Endothelial cell of umbilical vein (primary cell): Measurements from ENCODE around the gene RALBP1. TPM values are rescaled to one million over a fixed set of nuclear protein-coding genes. Genes with fewer than 3 reads are reported as not detected.

Experiments used
- BruUV-seq: library from RNA; stranded (reverse); fragments of 400-500 nt; replicated peaks from 2 replicates; lab custom pipeline; 2021; lab: Mats Ljungman, UMichigan
- CTCF ChIA-PET: fragments of 300-600, 350-600 bp; sonication (Branson Sonifier 250); formaldehyde crosslinking; loops from one replicate; lab custom pipeline; 2021; ENCODE audit warnings: antibody characterized with exemption, inconsistent platforms; lab: Charles Lee
- POLR2A ChIA-PET: fragments of 300-600, 350-600 bp; sonication (Branson Sonifier 250); formaldehyde crosslinking; loops from one replicate; lab custom pipeline; 2021; ENCODE audit warnings: antibody characterized with exemption, inconsistent platforms; lab: Charles Lee
- DNase-seq: peaks from one replicate; pipeline ENCODE4 v3.0.0-alpha.2; 2011; ENCODE audit warnings: low read depth, low spot score
- FAIRE-seq: peaks from 2 replicates; lab custom pipeline; 2011; peaks lifted over from hg19 to GRCh38; lab: Jason Lieb, UNC
- H2AFZ ChIP-seq: 2 replicates; pipeline ENCODE4 v1.6.0; 2012; ENCODE audit warnings: low read depth, low read length, control low read depth, inconsistent platforms
- H3K27ac ChIP-seq: 2 replicates; pipeline ENCODE4 v1.5.1; 2011; ENCODE audit warnings: low read depth, mild to moderate bottlenecking, control low read depth, low read length, moderate library complexity; ENCODE audit not compliant: insufficient read depth
- H3K27me3 ChIP-seq, 2 experiments: 2 replicates each; pipeline versions ENCODE4 v1.6.0 to v1.6.1; 2011; ENCODE audit warnings: low read length in 2 of 2, mixed read lengths in 1 of 2; ENCODE audit not compliant: control insufficient read depth in 2 of 2, insufficient read depth in 2 of 2
- H3K36me3 ChIP-seq, 2 experiments: 2 replicates in 1 of 2; 3 replicates in 1 of 2; pipeline ENCODE4 v1.5.1; 2011; ENCODE audit warnings: low read length in 2 of 2, mild to moderate bottlenecking in 1 of 2, moderate library complexity in 1 of 2; ENCODE audit not compliant: control insufficient read depth in 2 of 2, insufficient read depth in 2 of 2; ENCODE audit errors: extremely low read depth in 1 of 2
- H3K4me1 ChIP-seq: 3 replicates; pipeline ENCODE4 v1.5.1; 2011; ENCODE audit warnings: mild to moderate bottlenecking, low read length; ENCODE audit not compliant: control insufficient read depth, insufficient read depth; ENCODE audit errors: extremely low read depth
- H3K4me2 ChIP-seq: 2 replicates; pipeline ENCODE4 v1.6.1; 2011; ENCODE audit warnings: low read length, control low read depth, mixed read lengths; ENCODE audit not compliant: insufficient read depth
- H3K4me3 ChIP-seq, 3 experiments: fragments of 200-600 bp in 1 of 3; sonication (generic), shearing (Covaris generic) in 1 of 3; replicated peaks in 1 of 3; 2 replicates each; pipeline ENCODE4 v1.5.1; 2011 to 2016; ENCODE audit warnings: control low read depth in 3 of 3, low read length in 3 of 3, mild to moderate bottlenecking in 2 of 3, inconsistent platforms in 1 of 3, low read depth in 1 of 3, moderate library complexity in 1 of 3; ENCODE audit not compliant: insufficient read depth in 1 of 3
- H3K79me2 ChIP-seq: 2 replicates; pipeline ENCODE4 v1.6.0; 2012; ENCODE audit warnings: low read length, inconsistent platforms; ENCODE audit not compliant: control insufficient read depth, insufficient read depth
- H3K9ac ChIP-seq: replicated peaks from 2 replicates; pipeline ENCODE3; 2011; ENCODE audit warnings: low read length, control low read depth; ENCODE audit not compliant: insufficient read depth; ENCODE audit errors: extremely low read depth
- H3K9me1 ChIP-seq: replicated peaks from 3 replicates; pipeline ENCODE4 v1.6.0; 2011; ENCODE audit warnings: mild to moderate bottlenecking, low read length; ENCODE audit not compliant: control insufficient read depth, insufficient read depth; ENCODE audit errors: extremely low read depth
- H3K9me3 ChIP-seq: replicated peaks from 2 replicates; pipeline ENCODE4 v1.5.1; 2012; ENCODE audit warnings: low read length, inconsistent platforms; ENCODE audit not compliant: control insufficient read depth, insufficient read depth
- H4K20me1 ChIP-seq: replicated peaks from 2 replicates; pipeline ENCODE3; 2011; ENCODE audit warnings: mild to moderate bottlenecking, low read length; ENCODE audit not compliant: control insufficient read depth, insufficient read depth; ENCODE audit errors: extremely low read depth
- CTCF ChIP-seq, 2 donors: IDR thresholded peaks; 1 replicate in 1 of 2; 2 replicates in 1 of 2; pipeline ENCODE4 v1.5.1; 2011; ENCODE audit warnings: low read length in 2 of 2, mild to moderate bottlenecking in 2 of 2, moderate library complexity in 2 of 2, control low read depth in 1 of 2, inconsistent platforms in 1 of 2, low read depth in 1 of 2; ENCODE audit not compliant: insufficient read depth in 1 of 2; ENCODE audit errors: extremely low read depth in 1 of 2
- EZH2 ChIP-seq: IDR thresholded peaks from 2 replicates; pipeline ENCODE4 v1.6.1; 2012; ENCODE audit warnings: borderline replicate concordance, low read depth, mild to moderate bottlenecking, moderate library complexity, low read length, inconsistent platforms; ENCODE audit not compliant: severe bottlenecking
- FOS ChIP-seq: IDR thresholded peaks from 2 replicates; pipeline ENCODE4 v1.6.1; 2011; ENCODE audit warnings: mild to moderate bottlenecking, low read length, moderate library complexity, borderline replicate concordance; ENCODE audit not compliant: insufficient read depth
- GATA2 ChIP-seq: IDR thresholded peaks from 2 replicates; pipeline ENCODE4 v1.7.0; 2011; ENCODE audit warnings: low read depth, mild to moderate bottlenecking, moderate library complexity, mixed read lengths, low read length; ENCODE audit not compliant: insufficient read length, insufficient read depth
- JUN ChIP-seq: IDR thresholded peaks from 2 replicates; pipeline ENCODE4 v1.6.1; 2011; ENCODE audit warnings: borderline replicate concordance, low read depth; ENCODE audit not compliant: insufficient read length, insufficient read depth
- MAX ChIP-seq: IDR thresholded peaks from 2 replicates; pipeline ENCODE4 v1.6.1; 2011; ENCODE audit not compliant: insufficient read depth, insufficient read length
- MYC ChIP-seq: IDR thresholded peaks from one replicate; pipeline ENCODE4 v1.6.1; 2011; ENCODE audit warnings: mild to moderate bottlenecking, low read depth, low read length
- POLR2A ChIP-seq: IDR thresholded peaks from 2 replicates; pipeline ENCODE4 v1.6.1; 2012; ENCODE audit warnings: low read depth, mild to moderate bottlenecking, control low read depth, low read length
- POLR2AphosphoS5 ChIP-seq: IDR thresholded peaks from 2 replicates; pipeline ENCODE4 v1.6.1; 2012; ENCODE audit warnings: low read depth, mild to moderate bottlenecking, control low read depth, low read length, moderate library complexity; ENCODE audit not compliant: insufficient read depth
- dilution Hi-C: fragments of 300-500 bp; cut with MboI; formaldehyde crosslinking; loops from one replicate; pipeline ENCODE4 v1.15.0; 2019; ENCODE audit warnings: low sequenced_read_pairs; ENCODE audit not compliant: extremely low pct_ligation_motif_present
- intact Hi-C: fragments of 100-400 bp; cut with micrococcal nuclease; formaldehyde crosslinking; loops from one replicate; pipeline ENCODE4 v1.10.0; 2022
- polyA plus RNA-seq, 4 experiments: library from polyadenylated mRNA; depleted of rRNA in 3 of 4; stranded (reverse) in 3 of 4; unstranded in 1 of 4; fragments of >200 nt; gene quantifications; 2 replicates each; pipeline versions ENCODE4 v1.2.1 to v1.2.3, GENCODE V29; 2011 to 2012; ENCODE audit warnings: missing spikeins in 1 of 4
- total RNA-seq: library from RNA; stranded (reverse); gene quantifications from 2 replicates; pipeline ENCODE4 v1.2.3, GENCODE V29; 2021

The RALBP1 gene
- total and polyA plus RNA-seq, 2 donors (not counting 3 experiments of a cell fraction or from before 2014, with no cell fraction given), result 55.8 to 68.4 TPM

GRCh38 chr18:9433671-9434121, 41.6 kb upstream of the RALBP1 start:
- no peak overlapping the region for H3K4me3 ChIP-seq
- no peaks in the 10 kb centered on the region for H3K36me3 ChIP-seq
- DNase-seq, result no peak
- FAIRE-seq, result no peak
- no peaks in the 10 kb centered on the region for H4K20me1 ChIP-seq
- no peak overlapping the region for H3K27ac ChIP-seq
- dilution Hi-C loops (no loop called here), intact Hi-C loops (no loop called here)
- TF ChIP-seq GATA2 (no peak), JUN (no peak), CTCF (IDR thresholded peaks at IDR 0.05; ENCODE audit: extremely low read depth in 1 of 2, insufficient read depth in 1 of 2, low read depth in 1 of 2, low read length in 2 of 2) (no peak), MYC (no peak), POLR2A (no peak), FOS (no peak), EZH2 (no peak), POLR2AphosphoS5 (no peak), MAX (no peak)
- H3K4me1 ChIP-seq, result no peaks in the 10 kb centered on the region
- BruUV-seq, result no TSS peak
- H3K79me2 ChIP-seq, result no peaks in the 10 kb centered on the region
- H3K4me2 ChIP-seq, result no peak overlapping the region
- H3K9me1 ChIP-seq, result no peaks in the 10 kb centered on the region
- POLR2A ChIA-PET, result no interaction called here
- no peaks in the 10 kb centered on the region for H3K9me3 ChIP-seq
- H3K27me3 ChIP-seq, result peaks cover 0 to 4% of the 10 kb centered on the region in 2 experiments
- CTCF ChIA-PET, result no interaction called here
- H2AFZ ChIP-seq, result no peak overlapping the region
- no peak overlapping the region for H3K9ac ChIP-seq
